Keratinocyte (primary cell): Measurements from ENCODE around the gene ARSI.

ENCODE experiments used
- CTCF ChIP-seq, 3 experiments: IDR thresholded peaks in 1 of 3; conservative IDR thresholded peaks in 1 of 3; optimal IDR thresholded peaks in 1 of 3; 2 replicates in 2 of 3; 3 replicates in 1 of 3; pipeline versions ENCODE3 to v1.5.1; 2011; ENCODE audit warnings: low read length in 3 of 3, mild to moderate bottlenecking in 3 of 3, moderate library complexity in 2 of 3, control low read depth in 1 of 3, inconsistent platforms in 1 of 3; ENCODE audit not compliant: insufficient read depth in 2 of 3; ENCODE audit errors: extremely low read depth in 1 of 3
- EZH2 ChIP-seq: IDR thresholded peaks from one replicate; pipeline ENCODE4 v1.6.1; 2012; ENCODE audit warnings: inconsistent platforms, mild to moderate bottlenecking, low read length, moderate library complexity

- TF ChIP-seq CTCF (optimal IDR thresholded peaks at IDR 0.05 in 1 of 3, IDR thresholded peaks at IDR 0.05 in 1 of 3, conservative IDR thresholded peaks at IDR 0.05 in 1 of 3; ENCODE audit: extremely low read depth in 1 of 3, insufficient read depth in 2 of 3, low read length in 3 of 3), result no peak
- no peak for TF ChIP-seq EZH2
Measured at GRCh38 chr5:150321784-150322183, 19.1 kb upstream of the ARSI start.
